Duodenal mucosa (tissue), 2 donors: ENCODE data around the gene EEA1.

Source experiments
- H3K27ac ChIP-seq: one replicate; pipeline ENCODE4 v1.7.0; 2013; ENCODE audit warnings: low read depth, low read length
- H3K27me3 ChIP-seq, 2 donors: one replicate each; pipeline ENCODE4 v1.7.0; 2013; ENCODE audit warnings: low read length in 2 of 2, control low read depth in 1 of 2; ENCODE audit not compliant: insufficient read depth in 2 of 2, control insufficient read depth in 1 of 2
- H3K36me3 ChIP-seq, 2 donors: one replicate each; pipeline ENCODE4 v1.7.0; 2013; ENCODE audit warnings: low read length in 2 of 2, control low read depth in 1 of 2; ENCODE audit not compliant: insufficient read depth in 2 of 2, control insufficient read depth in 1 of 2
- H3K4me1 ChIP-seq, 2 donors: one replicate each; pipeline ENCODE4 v1.7.0; 2013; ENCODE audit warnings: low read length in 2 of 2, control low read depth in 1 of 2; ENCODE audit not compliant: insufficient read depth in 2 of 2, control insufficient read depth in 1 of 2
- H3K4me3 ChIP-seq, 2 donors: one replicate each; pipeline ENCODE4 v1.7.0; 2013; ENCODE audit warnings: low read length in 2 of 2, low read depth in 1 of 2
- H3K9ac ChIP-seq, 2 donors: one replicate each; pipeline ENCODE4 v1.7.0; 2013; ENCODE audit warnings: low read length in 2 of 2, low read depth in 1 of 2
- H3K9me3 ChIP-seq, 2 donors: one replicate each; pipeline ENCODE4 v1.7.0; 2013; ENCODE audit warnings: low read length in 2 of 2, control low read depth in 1 of 2; ENCODE audit not compliant: control insufficient read depth in 1 of 2

EEA1 gene

DNA sequence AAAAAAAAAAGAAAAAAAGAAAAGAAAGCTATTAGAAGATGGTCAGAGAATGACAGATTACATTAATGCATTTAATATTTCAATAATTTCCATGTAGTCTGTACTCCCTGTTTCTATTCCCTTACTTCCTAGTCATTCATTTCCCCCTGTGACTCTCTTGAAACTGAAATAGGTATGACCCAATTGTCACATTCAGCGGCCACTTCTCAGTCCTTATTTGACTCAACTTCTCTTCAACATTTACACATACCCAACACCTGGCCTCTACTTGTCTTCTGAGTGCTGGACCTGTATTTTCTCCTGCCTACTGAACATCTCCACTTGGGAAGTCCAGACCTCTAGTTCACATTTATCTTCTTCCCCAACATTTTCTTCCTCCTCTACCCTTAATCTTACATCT lies 7.2 kb downstream of the EEA1 start:
- H3K27me3 ChIP-seq, result no peaks in the 10 kb centered on the region
- no peaks in the 10 kb centered on the region for H3K36me3 ChIP-seq
- no peaks in the 10 kb centered on the region for H3K9me3 ChIP-seq
- peaks cover 5 to 10% of the 10 kb centered on the region in 2 donors for H3K4me1 ChIP-seq
- H3K27ac ChIP-seq, result no peak overlapping the region
- H3K4me3 ChIP-seq, result no peak overlapping the region
- no peak overlapping the region for H3K9ac ChIP-seq

DNA sequence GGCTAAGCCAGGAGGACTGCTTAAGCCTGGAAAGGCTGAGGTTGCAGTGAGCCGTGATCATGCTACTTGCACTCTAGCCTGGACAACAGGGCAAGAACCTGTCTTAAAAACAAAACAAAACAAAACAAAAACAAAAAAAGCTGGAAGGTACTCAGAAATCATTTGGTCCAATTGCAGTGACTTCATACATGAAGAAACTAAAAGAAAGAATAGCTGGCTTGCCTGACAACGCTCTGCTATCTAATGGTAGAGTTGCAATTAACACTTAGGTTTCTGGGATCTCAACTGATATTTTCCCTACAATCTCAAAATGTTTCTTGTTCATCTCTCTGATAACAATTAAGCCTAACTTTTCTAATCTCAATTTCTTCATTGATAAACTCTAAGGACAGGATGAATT lies 13.7 kb downstream of the EEA1 start:
- H3K4me3 ChIP-seq, result no peak overlapping the region
- H3K27me3 ChIP-seq, result no peaks in the 10 kb centered on the region
- H3K9me3 ChIP-seq, result no peaks in the 10 kb centered on the region
- no peak overlapping the region for H3K27ac ChIP-seq
- no peaks in the 10 kb centered on the region for H3K4me1 ChIP-seq
- no peaks in the 10 kb centered on the region for H3K36me3 ChIP-seq
- no peak overlapping the region for H3K9ac ChIP-seq

DNA sequence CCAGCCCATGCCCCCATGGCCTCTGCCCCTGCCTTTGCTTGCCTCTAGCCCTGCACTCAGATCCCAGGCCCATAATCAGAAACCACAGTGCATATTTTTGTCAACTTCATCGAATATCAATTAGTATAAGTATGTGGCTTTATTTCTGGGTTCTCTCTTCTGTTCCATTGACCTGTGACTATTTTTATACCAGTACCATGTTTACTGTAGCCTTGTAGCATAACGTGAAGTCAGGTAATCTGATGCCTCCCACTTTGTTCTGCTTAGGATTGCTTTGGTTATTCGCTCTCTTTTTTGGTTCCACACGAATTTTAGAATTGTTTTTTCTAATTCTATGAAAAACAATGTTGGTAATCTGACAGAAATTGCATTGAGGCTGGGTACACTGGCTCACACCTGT lies 14.9 kb downstream of the EEA1 start:
- Histone ChIP-seq H3K36me3 (no peaks in the 10 kb centered on the region), H3K4me3 (no peak overlapping the region), H3K9ac (no peak overlapping the region), H3K9me3 (no peaks in the 10 kb centered on the region), H3K4me1 (no peaks in the 10 kb centered on the region), H3K27ac (no peak overlapping the region), H3K27me3 (no peaks in the 10 kb centered on the region)

DNA sequence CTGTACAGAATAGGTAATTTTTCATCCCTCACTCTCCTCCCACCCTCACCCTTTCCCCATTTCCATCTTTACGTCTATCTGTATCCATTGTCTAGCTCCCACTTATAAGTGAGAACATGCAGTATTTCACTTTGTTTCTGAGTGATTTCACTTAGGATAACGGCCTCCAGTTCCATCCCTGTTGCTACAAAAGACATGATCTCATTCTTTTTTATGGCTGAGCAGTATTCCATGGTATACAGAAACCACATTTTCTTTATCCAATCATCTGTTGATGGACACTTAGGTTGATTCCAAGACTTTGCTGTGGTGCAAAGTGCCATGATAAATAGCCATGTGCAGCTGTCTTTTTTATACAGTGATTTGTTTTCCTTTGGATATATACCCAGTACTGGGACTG lies 16.4 kb downstream of the EEA1 start:
- H3K4me3 ChIP-seq, result no peak overlapping the region
- no peaks in the 10 kb centered on the region for H3K36me3 ChIP-seq
- H3K9ac ChIP-seq, result no peak overlapping the region
- H3K4me1 ChIP-seq, result no peaks in the 10 kb centered on the region
- H3K27ac ChIP-seq, result no peak overlapping the region
- H3K9me3 ChIP-seq, result no peaks in the 10 kb centered on the region
- H3K27me3 ChIP-seq, result no peaks in the 10 kb centered on the region

DNA sequence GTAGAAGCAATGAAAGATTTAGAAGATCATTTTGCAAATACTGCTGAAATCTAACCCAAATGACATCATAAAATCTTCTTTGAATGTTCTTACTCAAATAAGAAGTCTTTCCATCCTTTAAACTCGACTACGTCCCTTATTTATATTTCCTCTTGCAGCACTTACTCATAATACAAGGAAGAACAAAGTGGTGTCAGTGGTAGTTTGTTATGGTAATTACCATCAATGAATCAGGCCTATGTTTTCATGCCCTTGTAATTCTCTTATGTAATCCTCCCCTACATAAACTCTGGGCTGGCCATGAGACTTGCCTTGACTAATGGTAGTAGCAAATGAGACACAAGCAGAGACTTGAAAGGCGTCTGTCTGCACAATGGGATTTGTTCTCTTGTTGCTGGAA lies 17.0 kb downstream of the EEA1 start:
- no peak overlapping the region for H3K4me3 ChIP-seq
- H3K9ac ChIP-seq, result no peak overlapping the region
- H3K9me3 ChIP-seq, result no peaks in the 10 kb centered on the region
- H3K4me1 ChIP-seq, result no peaks in the 10 kb centered on the region
- no peaks in the 10 kb centered on the region for H3K27me3 ChIP-seq
- no peak overlapping the region for H3K27ac ChIP-seq
- H3K36me3 ChIP-seq, result no peaks in the 10 kb centered on the region

DNA sequence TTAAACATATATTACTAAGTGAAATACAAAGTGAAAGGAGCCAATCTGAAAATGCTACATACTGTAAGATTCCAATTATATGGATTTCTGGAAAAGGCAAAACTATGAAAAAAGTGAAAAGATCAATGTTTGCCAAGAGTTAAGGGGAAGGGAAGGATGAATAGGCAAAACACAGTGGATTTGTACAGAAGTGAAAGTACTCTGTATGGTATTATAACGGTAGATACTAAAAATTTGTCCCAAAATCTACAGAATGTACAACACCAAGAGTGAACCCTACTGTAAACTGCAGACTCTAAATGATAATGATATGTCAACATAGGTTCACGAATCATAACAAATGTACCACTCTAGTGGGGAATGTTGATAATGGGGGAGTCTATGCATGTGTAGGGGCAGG lies 17.8 kb downstream of the EEA1 start:
- H3K9me3 ChIP-seq, result no peaks in the 10 kb centered on the region
- no peak overlapping the region for H3K4me3 ChIP-seq
- no peaks in the 10 kb centered on the region for H3K4me1 ChIP-seq
- H3K27ac ChIP-seq, result no peak overlapping the region
- H3K36me3 ChIP-seq, result no peaks in the 10 kb centered on the region
- no peak overlapping the region for H3K9ac ChIP-seq
- H3K27me3 ChIP-seq, result no peaks in the 10 kb centered on the region

DNA sequence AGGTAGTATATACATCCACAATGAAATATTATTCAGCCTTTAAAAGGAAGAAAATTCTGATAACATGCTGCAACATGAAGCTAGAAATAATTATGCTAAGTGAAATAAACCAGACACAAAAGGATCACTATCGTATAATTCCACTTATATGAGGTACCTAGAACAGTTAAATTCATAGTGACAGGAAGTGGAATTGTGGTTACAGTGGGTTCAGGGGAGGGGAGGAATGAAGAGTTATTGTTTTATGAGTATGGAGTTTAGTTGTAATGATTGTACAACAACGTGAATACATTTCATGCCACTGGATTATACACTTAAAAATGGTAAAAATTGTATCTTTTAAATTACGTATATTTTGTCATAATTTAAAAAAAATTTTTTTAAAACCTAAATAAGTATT lies 21.0 kb downstream of the EEA1 start:
- Histone ChIP-seq H3K4me1 (no peaks in the 10 kb centered on the region), H3K36me3 (no peaks in the 10 kb centered on the region), H3K9ac (no peak overlapping the region), H3K27ac (no peak overlapping the region), H3K9me3 (no peaks in the 10 kb centered on the region), H3K27me3 (no peaks in the 10 kb centered on the region), H3K4me3 (no peak overlapping the region)

DNA sequence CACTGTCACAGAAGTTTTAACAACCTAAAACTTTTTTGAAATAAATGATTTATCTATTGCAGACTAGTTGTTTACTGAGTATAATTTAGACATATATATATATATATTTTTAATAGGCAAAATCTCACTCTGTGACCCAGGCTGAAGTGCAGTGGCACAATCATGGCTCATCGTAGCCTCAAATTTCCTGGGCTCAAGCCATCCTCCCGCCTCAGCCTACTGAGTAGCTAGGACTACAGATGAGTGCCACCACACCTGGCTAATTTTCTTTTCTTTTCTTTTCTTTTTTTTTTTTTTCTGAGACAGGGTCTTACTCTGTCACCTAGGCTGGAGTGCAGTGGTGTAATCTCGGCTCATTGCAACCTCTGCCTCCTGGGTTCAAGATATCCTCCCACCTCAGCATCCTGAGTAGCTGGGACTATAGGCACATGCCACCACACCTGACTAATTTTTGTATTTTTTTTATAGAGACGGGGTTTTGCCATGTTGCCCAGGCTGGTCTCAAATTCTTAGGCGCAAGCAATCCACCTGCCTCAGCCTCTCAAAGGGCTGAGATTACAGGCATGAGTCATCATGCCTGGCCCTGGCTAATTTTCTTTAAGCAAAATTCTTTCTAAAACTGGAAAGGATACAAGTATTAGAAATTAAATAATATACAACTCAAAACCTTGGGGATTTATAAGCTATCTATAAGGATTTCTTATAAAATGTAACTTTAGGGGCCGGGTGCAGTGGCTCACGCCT lies 23.1 kb downstream of the EEA1 start:
- Histone ChIP-seq H3K4me3 (no peak overlapping the region), H3K4me1 (no peaks in the 10 kb centered on the region), H3K36me3 (no peaks in the 10 kb centered on the region), H3K27ac (no peak overlapping the region), H3K9ac (no peak overlapping the region), H3K27me3 (no peaks in the 10 kb centered on the region), H3K9me3 (no peaks in the 10 kb centered on the region)

DNA sequence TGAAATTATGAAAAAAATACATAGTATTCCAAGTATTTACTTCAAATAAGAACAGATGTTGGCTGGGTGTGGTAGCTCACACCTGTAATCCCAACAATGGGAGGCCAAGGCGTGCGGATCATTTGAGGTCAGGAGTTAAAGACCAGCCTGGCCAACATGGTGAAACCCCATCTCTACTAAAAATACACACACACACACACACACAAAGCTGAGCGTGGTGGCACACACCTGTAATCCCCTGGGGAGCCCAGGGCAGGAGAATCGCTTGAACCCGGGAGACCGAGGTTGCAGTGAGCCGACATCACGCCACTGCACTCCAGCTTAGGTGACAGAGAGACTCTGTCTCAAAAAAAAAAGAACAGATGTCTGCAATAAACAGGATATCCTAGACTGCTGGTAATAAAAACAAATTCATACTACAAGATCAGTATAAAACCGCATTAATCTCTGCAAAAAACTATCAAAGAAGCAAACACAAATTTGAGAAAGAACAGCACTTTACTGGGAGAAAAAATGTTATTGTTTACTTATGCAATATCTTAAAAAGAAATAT lies 23.8 kb downstream of the EEA1 start:
- H3K36me3 ChIP-seq, result no peaks in the 10 kb centered on the region
- H3K27ac ChIP-seq, result no peak overlapping the region
- H3K4me3 ChIP-seq, result no peak overlapping the region
- H3K9me3 ChIP-seq, result no peaks in the 10 kb centered on the region
- H3K4me1 ChIP-seq, result no peaks in the 10 kb centered on the region
- no peaks in the 10 kb centered on the region for H3K27me3 ChIP-seq
- no peak overlapping the region for H3K9ac ChIP-seq

DNA sequence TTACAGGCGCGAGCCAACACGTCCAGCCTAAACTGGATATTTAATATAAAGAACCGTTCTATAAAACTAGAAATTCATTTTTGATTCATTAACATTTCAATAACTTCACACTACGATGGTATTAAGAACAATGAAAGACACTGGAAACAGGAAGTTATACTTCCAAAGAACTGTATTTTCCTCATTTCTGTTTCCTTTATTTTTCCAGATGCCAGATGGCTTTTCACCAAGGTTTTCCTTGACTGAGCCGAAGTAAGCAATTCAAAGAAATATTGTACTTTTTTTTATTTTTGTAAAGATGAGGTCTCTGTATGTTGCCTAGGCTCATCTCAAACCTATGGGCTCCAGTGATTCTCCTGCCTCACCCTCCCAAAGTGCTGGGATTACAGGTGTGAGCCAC lies 28.2 kb downstream of the EEA1 start:
- no peak overlapping the region for H3K9ac ChIP-seq
- H3K36me3 ChIP-seq, result no peaks in the 10 kb centered on the region
- H3K4me3 ChIP-seq, result no peak overlapping the region
- no peaks in the 10 kb centered on the region for H3K9me3 ChIP-seq
- H3K27ac ChIP-seq, result no peak overlapping the region
- H3K27me3 ChIP-seq, result no peaks in the 10 kb centered on the region
- H3K4me1 ChIP-seq, result peaks cover 0 to 5% of the 10 kb centered on the region in 2 donors
